Neural crest cell (in vitro differentiated cells): ENCODE results near the gene ZNF780B. TPM values are rescaled to one million over a fixed set of nuclear protein-coding genes. Genes with fewer than 3 reads are reported as not detected.

Source experiments
- DNase-seq: peaks from one replicate; pipeline ENCODE4 v3.0.0; 2021; ENCODE audit warnings: low read depth, mixed read lengths, low spot score
- H3K27ac Mint-ChIP-seq: one replicate; pipeline ENCODE4 v1.8.0; 2021; ENCODE audit warnings: mild to moderate bottlenecking, mixed read lengths; ENCODE audit not compliant: unreplicated experiment
- H3K27me3 Mint-ChIP-seq: 2 replicates; pipeline ENCODE4 v1.8.0; 2021; ENCODE audit warnings: low read depth, mild to moderate bottlenecking, mixed read lengths
- H3K36me3 Mint-ChIP-seq: 2 replicates; pipeline ENCODE4 v1.8.0; 2021; ENCODE audit warnings: low read depth, mild to moderate bottlenecking, mixed read lengths
- H3K4me1 Mint-ChIP-seq: 2 replicates; pipeline ENCODE4 v1.8.0; 2021; ENCODE audit warnings: mixed read lengths
- H3K4me3 Mint-ChIP-seq: one replicate; pipeline ENCODE4 v1.8.0; 2021; ENCODE audit warnings: mild to moderate bottlenecking, mixed read lengths
- H3K9me3 Mint-ChIP-seq: 2 replicates; pipeline ENCODE4 v1.8.0; 2021; ENCODE audit warnings: mixed read lengths
- total RNA-seq: library from RNA; stranded (reverse); gene quantifications from 2 replicates; pipeline ENCODE4 v1.2.1, GENCODE V29; 2021
- TF ChIP-seq, protein P1 (sequence below): fragments of 200-600 bp; sonication (generic); conservative IDR thresholded peaks from 2 replicates; pipeline ENCODE4 v1.5.0; 2021; ENCODE audit warnings: antibody characterized with exemption, mild to moderate bottlenecking

Gene ZNF780B
- total RNA-seq, 1 donor from 2014 or later: 27.3 TPM

DNA sequence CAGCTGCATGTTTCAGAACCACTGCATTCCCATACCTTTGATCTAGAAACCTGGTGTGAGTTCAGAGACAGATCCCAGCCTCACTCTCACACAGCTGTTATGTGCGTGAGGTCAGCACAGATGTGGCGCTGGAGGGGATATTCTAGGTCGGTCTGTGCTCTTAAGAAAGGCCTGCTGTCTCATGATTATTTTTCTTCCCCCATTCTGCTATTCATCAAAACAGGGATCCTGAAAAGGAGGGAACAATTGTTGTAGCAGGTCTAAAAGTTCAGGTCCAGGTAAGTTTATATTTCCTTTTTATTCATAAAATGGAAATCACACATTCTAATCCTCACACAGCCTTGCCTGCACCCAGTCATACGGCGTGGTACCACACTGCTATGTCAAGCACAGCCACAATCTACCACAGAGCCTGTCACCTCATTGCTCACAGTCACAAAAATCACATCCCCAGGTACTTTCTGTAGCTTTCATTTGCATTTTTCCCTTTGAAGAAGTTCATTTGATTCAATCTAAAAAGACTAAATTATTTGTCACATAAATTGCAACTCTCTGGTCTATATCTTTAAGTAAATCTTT is 58.3 kb downstream of the ZNF780B start:
- H3K27ac Mint-ChIP-seq: peak overlapping the region; percentile 90

DNA sequence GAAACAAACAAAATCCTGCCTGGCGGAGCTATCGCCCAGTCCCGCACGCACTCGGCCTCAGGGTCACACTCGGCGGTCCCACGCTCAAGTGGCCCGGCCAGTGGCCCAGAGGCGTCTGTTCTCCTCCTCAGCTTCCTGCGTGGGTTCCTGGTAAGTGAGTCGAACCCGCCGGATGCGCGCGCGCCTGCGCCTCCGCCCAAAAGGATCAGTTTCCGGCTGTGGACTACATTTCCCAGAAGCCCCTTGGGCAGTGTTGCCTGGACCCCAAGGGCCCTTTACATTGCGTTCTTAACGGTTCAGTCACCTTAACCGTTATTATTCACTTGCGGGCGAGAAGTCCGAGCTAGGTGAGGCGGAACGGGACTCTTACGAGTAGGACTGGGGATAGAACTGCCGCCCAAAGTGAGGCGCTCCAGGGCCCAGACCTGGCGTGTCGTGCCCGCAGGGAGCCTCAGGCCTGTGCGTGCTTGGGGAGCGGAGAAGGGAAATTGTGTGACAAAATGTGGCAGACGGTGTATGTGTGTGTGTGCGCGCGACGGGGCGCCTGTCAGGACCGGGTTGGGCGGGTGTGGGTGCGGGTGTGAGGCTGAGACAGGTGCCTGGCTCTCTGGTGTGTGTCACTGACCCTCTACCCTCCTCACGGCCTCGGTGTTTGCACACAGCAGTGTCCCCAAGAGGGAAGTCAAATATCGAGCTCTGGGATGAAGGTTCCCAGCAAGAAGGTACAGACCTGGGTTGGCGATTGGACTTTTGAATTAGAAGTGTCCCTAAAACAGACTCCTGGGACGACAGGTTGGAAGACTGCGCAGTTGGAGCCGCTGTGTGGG is 59.0 kb downstream of the ZNF780B start, which contains the start of gene ZNF546:
ZNF546 (plus strand) TSS at position 250 of the 827 bp plus-strand sequence. CDS start 1,267 bp downstream, outside the sequence.
- Mint-ChIP-seq H3K4me3 (peak within 1 kb of the TSS; percentile 91), H3K36me3 (peaks cover 22% of the 10 kb centered on the region), H3K9me3 (peaks cover 9% of the 10 kb centered on the region), H3K4me1 (peaks cover 30% of the 10 kb centered on the region), H3K27ac (peak within 1 kb of the TSS; percentile 90), H3K27me3 (no peaks in the 10 kb centered on the region)
- TF ChIP-seq, protein P1, sequence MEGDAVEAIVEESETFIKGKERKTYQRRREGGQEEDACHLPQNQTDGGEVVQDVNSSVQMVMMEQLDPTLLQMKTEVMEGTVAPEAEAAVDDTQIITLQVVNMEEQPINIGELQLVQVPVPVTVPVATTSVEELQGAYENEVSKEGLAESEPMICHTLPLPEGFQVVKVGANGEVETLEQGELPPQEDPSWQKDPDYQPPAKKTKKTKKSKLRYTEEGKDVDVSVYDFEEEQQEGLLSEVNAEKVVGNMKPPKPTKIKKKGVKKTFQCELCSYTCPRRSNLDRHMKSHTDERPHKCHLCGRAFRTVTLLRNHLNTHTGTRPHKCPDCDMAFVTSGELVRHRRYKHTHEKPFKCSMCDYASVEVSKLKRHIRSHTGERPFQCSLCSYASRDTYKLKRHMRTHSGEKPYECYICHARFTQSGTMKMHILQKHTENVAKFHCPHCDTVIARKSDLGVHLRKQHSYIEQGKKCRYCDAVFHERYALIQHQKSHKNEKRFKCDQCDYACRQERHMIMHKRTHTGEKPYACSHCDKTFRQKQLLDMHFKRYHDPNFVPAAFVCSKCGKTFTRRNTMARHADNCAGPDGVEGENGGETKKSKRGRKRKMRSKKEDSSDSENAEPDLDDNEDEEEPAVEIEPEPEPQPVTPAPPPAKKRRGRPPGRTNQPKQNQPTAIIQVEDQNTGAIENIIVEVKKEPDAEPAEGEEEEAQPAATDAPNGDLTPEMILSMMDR: no peak
- DNase-seq: peak; percentile 72

More for the DNA sequence above, 58.3 kb downstream of the ZNF780B start:
- DNase-seq: no peak
- Mint-ChIP-seq H3K27me3 (no peaks in the 10 kb centered on the region), H3K9me3 (peaks cover 9% of the 10 kb centered on the region), H3K36me3 (peaks cover 19% of the 10 kb centered on the region), H3K4me1 (peaks cover 30% of the 10 kb centered on the region), H3K4me3 (peak overlapping the region; percentile 91)
- TF ChIP-seq, protein P1: no peak

DNA sequence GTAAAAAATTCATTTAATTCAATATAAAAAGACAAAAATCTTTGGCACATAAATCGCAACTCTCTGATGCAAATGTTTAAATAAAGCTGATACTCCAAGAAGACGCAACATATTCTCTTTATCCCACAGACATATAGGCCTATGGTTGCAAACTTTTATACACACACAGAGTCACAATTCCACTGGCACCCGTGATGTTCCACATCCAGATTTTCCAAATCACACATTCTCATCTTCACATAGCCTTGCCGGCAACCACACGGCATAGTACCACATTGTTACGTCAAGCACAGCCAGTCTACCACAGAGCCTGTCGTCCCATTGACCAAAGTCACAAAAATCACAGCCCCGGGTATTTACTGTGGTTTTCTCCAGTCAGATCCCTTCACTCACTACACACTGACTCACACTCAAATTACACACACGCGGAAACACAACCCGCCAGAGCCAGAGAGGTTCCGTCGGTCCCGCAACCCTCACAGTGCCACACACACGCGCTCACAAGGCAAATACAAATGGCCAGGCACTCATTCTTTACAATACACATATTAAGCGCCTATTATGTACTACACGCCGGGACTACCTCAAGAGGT is 59.7 kb downstream of the ZNF780B start:
- Mint-ChIP-seq H3K4me3 (peak overlapping the region; percentile 91), H3K27ac (peak overlapping the region; percentile 90), H3K36me3 (peaks cover 22% of the 10 kb centered on the region), H3K9me3 (peaks cover 9% of the 10 kb centered on the region), H3K27me3 (no peaks in the 10 kb centered on the region), H3K4me1 (peaks cover 30% of the 10 kb centered on the region)
- DNase-seq: peak; percentile 12
- TF ChIP-seq, protein P1: no peak

DNA sequence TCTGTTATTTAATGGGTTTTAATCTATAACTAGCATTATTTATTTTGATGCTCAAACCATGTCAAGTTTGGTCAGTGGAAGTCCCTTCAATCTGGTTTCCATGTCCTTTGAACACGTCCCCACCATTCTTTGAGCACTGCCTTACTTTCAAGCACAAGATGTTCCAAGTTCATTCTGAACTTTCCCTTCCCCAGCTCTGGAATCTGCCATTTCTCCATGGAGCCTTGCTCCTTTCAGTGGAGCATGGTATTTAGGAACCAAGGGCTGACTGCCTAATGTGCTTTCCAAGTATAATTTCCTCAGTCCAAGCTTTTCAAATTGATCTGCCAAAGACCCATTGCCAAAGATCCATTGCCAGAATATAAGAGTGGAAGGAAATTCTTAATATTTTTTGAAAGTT is 60.2 kb downstream of the ZNF780B start:
- Mint-ChIP-seq H3K4me3 (peak overlapping the region; percentile 83), H3K4me1 (peaks cover 30% of the 10 kb centered on the region), H3K27ac (no peak overlapping the region), H3K36me3 (peaks cover 22% of the 10 kb centered on the region), H3K9me3 (peaks cover 9% of the 10 kb centered on the region), H3K27me3 (no peaks in the 10 kb centered on the region)
- TF ChIP-seq, protein P1: no peak
- DNase-seq: no peak

DNA sequence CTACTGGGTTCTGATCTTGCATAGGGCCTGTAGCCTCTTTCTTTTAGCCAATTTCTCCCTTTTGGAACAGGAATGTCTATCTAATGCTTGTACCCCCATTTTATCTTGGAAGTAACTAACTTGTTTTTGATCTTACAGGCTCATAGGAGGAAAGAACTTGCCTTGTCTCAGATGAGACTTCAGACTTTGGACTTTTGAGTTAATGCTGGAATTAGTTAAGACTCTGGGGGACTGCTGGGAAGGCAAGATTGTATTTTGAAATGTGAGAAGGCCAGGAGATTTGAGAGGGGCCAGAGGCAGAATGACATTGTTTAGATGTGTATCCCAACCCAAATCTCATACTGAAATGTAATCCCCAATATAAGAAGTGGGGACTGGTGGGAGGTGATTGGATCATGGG is 61.7 kb downstream of the ZNF780B start:
- Mint-ChIP-seq H3K4me1 (peaks cover 30% of the 10 kb centered on the region), H3K27me3 (no peaks in the 10 kb centered on the region), H3K9me3 (peaks cover 11% of the 10 kb centered on the region), H3K27ac (no peak overlapping the region), H3K4me3 (peak overlapping the region; percentile 76), H3K36me3 (peaks cover 27% of the 10 kb centered on the region)
- TF ChIP-seq, protein P1: no peak
- DNase-seq: no peak
